ENCODE measurements around the gene RANBP1.

- TF ChIP-seq POLR2AphosphoS5 (IDR thresholded peaks at IDR 0.05; ENCODE audit: control insufficient read depth, insufficient read depth, low read depth, low read length) (no peak), ZNF644 (tag; IDR thresholded peaks at IDR 0.05; ENCODE audit: low read depth) (no peak), TOE1 (IDR thresholded peaks at IDR 0.05; ENCODE audit: borderline replicate concordance) (no peak), TOE1 (CRISPR knock-in tag; IDR thresholded peaks at IDR 0.05; ENCODE audit: borderline replicate concordance, low read depth) (no peak), PURB (CRISPR knock-in tag; IDR thresholded peaks at IDR 0.05; ENCODE audit: low read depth) (no peak; the same call in none of the 2 replicates), SPI1 (IDR thresholded peaks at IDR 0.05; ENCODE audit: borderline replicate concordance, low read depth, low read length) (peak; percentile 67), CBX2 (IDR thresholded peaks at IDR 0.05; ENCODE audit: insufficient read depth, low read length, poor library complexity, severe bottlenecking) (no peak), CREM (IDR thresholded peaks at IDR 0.05; ENCODE audit: low read depth) (no peak), MAX (CRISPR knock-in tag; IDR thresholded peaks at IDR 0.05) (peak; percentile 45; the same call in 1 of the 2 replicates), CCAR2 (IDR thresholded peaks at IDR 0.05; ENCODE audit: low read depth, low read length) (no peak), GTF3C2 (IDR thresholded peaks at IDR 0.05; ENCODE audit: borderline replicate concordance, extremely low read depth, insufficient read length) (no peak), ZZZ3 (IDR thresholded peaks at IDR 0.05) (no peak), ZNF586 (CRISPR knock-in tag; conservative IDR thresholded peaks at IDR 0.05) (no peak)
- TF ChIP-seq, protein P1, sequence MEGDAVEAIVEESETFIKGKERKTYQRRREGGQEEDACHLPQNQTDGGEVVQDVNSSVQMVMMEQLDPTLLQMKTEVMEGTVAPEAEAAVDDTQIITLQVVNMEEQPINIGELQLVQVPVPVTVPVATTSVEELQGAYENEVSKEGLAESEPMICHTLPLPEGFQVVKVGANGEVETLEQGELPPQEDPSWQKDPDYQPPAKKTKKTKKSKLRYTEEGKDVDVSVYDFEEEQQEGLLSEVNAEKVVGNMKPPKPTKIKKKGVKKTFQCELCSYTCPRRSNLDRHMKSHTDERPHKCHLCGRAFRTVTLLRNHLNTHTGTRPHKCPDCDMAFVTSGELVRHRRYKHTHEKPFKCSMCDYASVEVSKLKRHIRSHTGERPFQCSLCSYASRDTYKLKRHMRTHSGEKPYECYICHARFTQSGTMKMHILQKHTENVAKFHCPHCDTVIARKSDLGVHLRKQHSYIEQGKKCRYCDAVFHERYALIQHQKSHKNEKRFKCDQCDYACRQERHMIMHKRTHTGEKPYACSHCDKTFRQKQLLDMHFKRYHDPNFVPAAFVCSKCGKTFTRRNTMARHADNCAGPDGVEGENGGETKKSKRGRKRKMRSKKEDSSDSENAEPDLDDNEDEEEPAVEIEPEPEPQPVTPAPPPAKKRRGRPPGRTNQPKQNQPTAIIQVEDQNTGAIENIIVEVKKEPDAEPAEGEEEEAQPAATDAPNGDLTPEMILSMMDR (IDR thresholded peaks at IDR 0.05 in 2 of 3, conservative IDR thresholded peaks at IDR 0.05 in 1 of 3; ENCODE audit: insufficient read depth in 2 of 3, low read depth in 1 of 3, low read length in 3 of 3) = peak; percentile 68 to 86 (median 74)
These were observed 59.1 kb downstream of the RANBP1 start for GRCh38 chr22:20174785-20175596.

All from K562 (cell line).